Tibial nerve (tissue), 4 donors: ENCODE measurements around the gene BCAS3. TPM values are rescaled to one million over a fixed set of nuclear protein-coding genes. Genes with fewer than 3 reads are reported as not detected.

ENCODE experiments used
- DNase-seq, 2 donors: peaks; one replicate each; pipeline ENCODE4 v3.0.0-alpha.2; 2019; ENCODE audit warnings: low spot score in 2 of 2
- H3K27ac ChIP-seq, 4 donors: fragments of 200-600 bp; sonication (generic) in 3 of 4; one replicate each; pipeline ENCODE4 v1.5.1; 2017 to 2019; ENCODE audit warnings: mild to moderate bottlenecking in 1 of 4
- H3K27me3 ChIP-seq, 2 donors: fragments of 200-600 bp; sonication (generic) in 1 of 2; one replicate each; pipeline versions ENCODE4 v1.5.1 to v1.6.0; 2017 to 2019
- H3K36me3 ChIP-seq, 3 donors: fragments of 200-600 bp; sonication (generic); one replicate each; pipeline ENCODE4 v1.5.1; 2018 to 2019
- H3K4me1 ChIP-seq, 4 donors: fragments of 200-600 bp; sonication (generic) in 3 of 4; one replicate each; pipeline ENCODE4 v1.5.1; 2017 to 2019
- H3K4me3 ChIP-seq, 4 donors: fragments of 200-600 bp; sonication (generic) in 3 of 4; one replicate each; pipeline ENCODE4 v1.5.1; 2017 to 2019; ENCODE audit warnings: mild to moderate bottlenecking in 1 of 4, moderate library complexity in 1 of 4
- H3K9me3 ChIP-seq, 4 donors: fragments of 200-600 bp; sonication (generic) in 3 of 4; one replicate each; pipeline ENCODE4 v1.5.1; 2017 to 2019
- EP300 ChIP-seq, 2 donors: sonication (generic); formaldehyde crosslinking; IDR thresholded peaks; one replicate each; pipeline ENCODE4 v1.6.1; 2017; ENCODE audit warnings: antibody characterized with exemption in 2 of 2, mild to moderate bottlenecking in 1 of 2
- POLR2A ChIP-seq, 2 donors: fragments of 450-650 bp; IDR thresholded peaks; one replicate each; pipeline ENCODE4 v1.6.1; 2017; ENCODE audit warnings: antibody characterized with exemption in 2 of 2, mild to moderate bottlenecking in 2 of 2, moderate library complexity in 2 of 2
- WGBS, 2 donors: methylation state at CpG; one replicate each; pipeline ENCODE4 v1.1.5; 2018; 5-methylcytosine and 5-hydroxymethylcytosine counted together
- total RNA-seq, 4 donors: library from RNA; depleted of rRNA; stranded (reverse); fragments of >200 nt; gene quantifications; one replicate each; pipeline ENCODE4 v1.1.0, GENCODE V29; 2016
- TF ChIP-seq, protein P1 (sequence below), 5 experiments: fragments of 200-600 bp in 3 of 5; fragments of 450-650 bp in 2 of 5; sonication (generic) in 3 of 5; IDR thresholded peaks; one replicate each; pipeline ENCODE4 v1.5.1; 2016 to 2019; ENCODE audit warnings: antibody characterized with exemption in 5 of 5, mild to moderate bottlenecking in 3 of 5, moderate library complexity in 2 of 5

BCAS3 gene
- total RNA-seq, 4 donors from 2014 or later = 26.4 to 48.1 (median 44.8) TPM

DNA sequence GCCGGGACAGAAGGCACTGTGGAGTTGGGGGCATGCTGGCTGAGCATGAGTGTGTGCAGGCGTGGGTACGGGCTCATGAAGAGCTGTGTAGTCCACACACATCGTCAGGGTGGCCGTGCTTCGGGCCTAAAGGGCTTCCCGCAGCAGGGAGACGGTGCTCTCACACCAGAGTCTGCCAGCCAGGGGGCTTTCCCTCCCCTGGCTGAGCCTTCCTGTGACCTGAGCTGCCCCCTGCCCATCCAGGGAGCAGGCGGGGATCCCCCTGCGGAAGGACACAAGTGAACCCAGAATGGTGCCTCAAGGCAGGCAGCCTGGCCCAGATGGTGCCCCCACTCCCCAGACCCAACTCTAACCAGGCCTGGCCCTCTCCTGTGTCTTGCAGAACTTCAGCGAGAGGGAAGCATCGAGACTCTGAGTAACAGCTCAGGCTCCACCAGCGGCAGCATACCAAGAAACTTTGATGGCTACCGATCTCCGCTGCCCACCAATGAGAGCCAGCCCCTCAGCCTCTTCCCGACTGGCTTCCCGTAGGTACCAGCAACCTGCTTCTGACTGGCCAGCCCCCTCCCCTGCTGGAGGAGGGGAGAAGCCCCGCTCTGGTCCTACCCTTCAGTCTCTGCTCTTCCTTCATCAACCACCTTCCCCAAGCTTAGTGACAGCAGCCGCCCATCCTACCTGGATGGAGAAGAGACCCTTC, 714.1 kb downstream of the BCAS3 start:
- peaks cover 0 to 48% (median 21%) of the 10 kb centered on the region in 4 donors for H3K4me1 ChIP-seq
- H3K27ac ChIP-seq = peak overlapping the region in 1 of 4 donors; percentile 9
- H3K4me3 ChIP-seq = no peak overlapping the region
- WGBS, 2 donors = 94 to 96% methylated on average over 12 of the region's 19 CpGs
- H3K27me3 ChIP-seq = peaks cover 0 to 8% of the 10 kb centered on the region in 2 donors
- DNase-seq = no peak
- no peak for TF ChIP-seq EP300 (IDR thresholded peaks at IDR 0.05)
- TF ChIP-seq, protein P1, sequence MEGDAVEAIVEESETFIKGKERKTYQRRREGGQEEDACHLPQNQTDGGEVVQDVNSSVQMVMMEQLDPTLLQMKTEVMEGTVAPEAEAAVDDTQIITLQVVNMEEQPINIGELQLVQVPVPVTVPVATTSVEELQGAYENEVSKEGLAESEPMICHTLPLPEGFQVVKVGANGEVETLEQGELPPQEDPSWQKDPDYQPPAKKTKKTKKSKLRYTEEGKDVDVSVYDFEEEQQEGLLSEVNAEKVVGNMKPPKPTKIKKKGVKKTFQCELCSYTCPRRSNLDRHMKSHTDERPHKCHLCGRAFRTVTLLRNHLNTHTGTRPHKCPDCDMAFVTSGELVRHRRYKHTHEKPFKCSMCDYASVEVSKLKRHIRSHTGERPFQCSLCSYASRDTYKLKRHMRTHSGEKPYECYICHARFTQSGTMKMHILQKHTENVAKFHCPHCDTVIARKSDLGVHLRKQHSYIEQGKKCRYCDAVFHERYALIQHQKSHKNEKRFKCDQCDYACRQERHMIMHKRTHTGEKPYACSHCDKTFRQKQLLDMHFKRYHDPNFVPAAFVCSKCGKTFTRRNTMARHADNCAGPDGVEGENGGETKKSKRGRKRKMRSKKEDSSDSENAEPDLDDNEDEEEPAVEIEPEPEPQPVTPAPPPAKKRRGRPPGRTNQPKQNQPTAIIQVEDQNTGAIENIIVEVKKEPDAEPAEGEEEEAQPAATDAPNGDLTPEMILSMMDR (IDR thresholded peaks at IDR 0.05) = no peak
- no peak for TF ChIP-seq POLR2A (IDR thresholded peaks at IDR 0.05)
- peaks cover 0 to 5% (median 0%) of the 10 kb centered on the region in 3 donors for H3K36me3 ChIP-seq
- no peaks in the 10 kb centered on the region for H3K9me3 ChIP-seq

- WGBS, 2 donors = 84 to 88% methylated on average over 3 of the region's 3 CpGs
- H3K9me3 ChIP-seq = no peaks in the 10 kb centered on the region
Measured at GRCh38 chr17:61392679-61393078, 715.0 kb downstream of the BCAS3 start.

DNA sequence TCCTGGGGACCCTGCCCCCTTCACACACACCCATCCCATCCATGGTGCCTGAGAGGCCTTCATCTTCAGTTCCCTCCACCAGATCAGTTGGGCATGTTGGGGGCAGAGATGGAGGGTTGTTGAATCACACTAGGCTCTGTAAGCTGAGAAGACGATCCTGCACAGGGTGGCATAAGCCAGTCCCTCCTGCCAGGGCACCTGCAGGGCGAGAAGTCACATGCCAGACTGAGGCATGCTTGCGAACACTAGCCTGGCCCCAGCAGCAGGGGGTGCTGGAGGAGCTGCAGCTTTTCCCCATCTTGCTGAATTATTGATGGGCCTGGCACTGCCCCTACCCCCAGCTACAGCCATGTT, 715.9 kb downstream of the BCAS3 start:
- H3K4me1 ChIP-seq = peaks cover 0 to 66% (median 27%) of the 10 kb centered on the region in 4 donors
- peaks cover 0 to 22% of the 10 kb centered on the region in 2 donors for H3K27me3 ChIP-seq
- H3K9me3 ChIP-seq = no peaks in the 10 kb centered on the region
- no peak overlapping the region for H3K4me3 ChIP-seq
- DNase-seq = no peak
- TF ChIP-seq POLR2A (IDR thresholded peaks at IDR 0.05) = no peak
- no peak for TF ChIP-seq EP300 (IDR thresholded peaks at IDR 0.05)
- TF ChIP-seq, protein P1 (IDR thresholded peaks at IDR 0.05) = no peak
- peaks cover 0 to 5% (median 0%) of the 10 kb centered on the region in 3 donors for H3K36me3 ChIP-seq
- peak overlapping the region in 2 of 4 donors; percentile 75 to 98 for H3K27ac ChIP-seq
- WGBS, 2 donors = 85 to 100% methylated on average over 2 to 3 of the region's 3 CpGs

More at GRCh38 chr17:61392679-61393078, 715.0 kb downstream of the BCAS3 start:
- Histone ChIP-seq H3K27me3 (peaks cover 0 to 14% of the 10 kb centered on the region in 2 donors), H3K4me1 (peaks cover 0 to 58% (median 26%) of the 10 kb centered on the region in 4 donors), H3K27ac (peak overlapping the region in 1 of 4 donors; percentile 33), H3K4me3 (no peak overlapping the region), H3K36me3 (peaks cover 0 to 5% (median 0%) of the 10 kb centered on the region in 3 donors)
- TF ChIP-seq, protein P1 (IDR thresholded peaks at IDR 0.05) = no peak
- no peak for TF ChIP-seq EP300 (IDR thresholded peaks at IDR 0.05)
- TF ChIP-seq POLR2A (IDR thresholded peaks at IDR 0.05) = no peak
- no peak for DNase-seq

DNA sequence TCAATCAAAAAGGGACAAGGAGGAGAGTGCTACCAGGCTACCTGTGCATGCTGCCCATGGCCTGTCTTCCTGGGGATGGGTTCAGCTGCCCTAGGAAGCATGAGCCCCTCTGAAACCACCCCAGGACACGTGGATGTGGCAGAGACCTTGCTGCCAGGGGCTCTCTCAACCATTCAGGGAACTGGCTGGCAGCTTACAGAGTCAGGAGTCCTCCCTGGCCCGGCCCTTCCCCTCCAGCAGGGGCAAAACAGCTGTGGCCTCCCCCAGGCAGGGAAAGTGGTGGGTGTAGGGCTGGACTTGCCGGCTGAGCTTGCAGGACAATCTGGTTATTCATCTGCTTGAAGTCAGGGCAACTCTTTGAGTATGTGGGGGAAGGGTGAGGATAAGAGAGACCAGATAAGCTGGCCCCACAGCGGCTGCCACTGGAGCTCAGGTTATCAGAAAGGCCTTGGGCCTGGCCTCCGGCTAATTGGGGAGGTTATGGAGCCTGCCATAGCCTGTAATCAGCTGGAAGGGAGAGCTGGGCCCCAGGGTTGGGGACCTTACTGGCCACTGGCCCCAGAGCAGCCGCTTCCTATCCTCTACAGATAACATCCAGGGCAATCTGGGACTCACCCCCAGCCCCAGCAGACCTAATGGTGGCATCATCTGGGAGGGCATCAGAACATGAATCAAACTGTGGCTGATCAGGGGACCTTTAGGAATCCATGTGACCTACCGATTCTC, 716.4 kb downstream of the BCAS3 start:
- peaks cover 0 to 27% of the 10 kb centered on the region in 2 donors for H3K27me3 ChIP-seq
- H3K4me3 ChIP-seq = no peak overlapping the region
- H3K36me3 ChIP-seq = peaks cover 0 to 5% (median 0%) of the 10 kb centered on the region in 3 donors
- 52 to 60% methylated on average over 7 of the region's 7 CpGs for WGBS, 2 donors
- H3K9me3 ChIP-seq = no peaks in the 10 kb centered on the region
- peaks cover 0 to 71% (median 31%) of the 10 kb centered on the region in 4 donors for H3K4me1 ChIP-seq
- peak in 1 of 2 donors; percentile 52 for TF ChIP-seq EP300 (IDR thresholded peaks at IDR 0.05)
- TF ChIP-seq, protein P1 (IDR thresholded peaks at IDR 0.05) = peak in 1 of 5 experiments; percentile 13
- TF ChIP-seq POLR2A (IDR thresholded peaks at IDR 0.05) = no peak
- DNase-seq = no peak
- peak overlapping the region in 3 of 4 donors; percentile 75 to 98 (median 89) for H3K27ac ChIP-seq
